ENCODE data around the gene TDP2.

TDP2 gene

DNA sequence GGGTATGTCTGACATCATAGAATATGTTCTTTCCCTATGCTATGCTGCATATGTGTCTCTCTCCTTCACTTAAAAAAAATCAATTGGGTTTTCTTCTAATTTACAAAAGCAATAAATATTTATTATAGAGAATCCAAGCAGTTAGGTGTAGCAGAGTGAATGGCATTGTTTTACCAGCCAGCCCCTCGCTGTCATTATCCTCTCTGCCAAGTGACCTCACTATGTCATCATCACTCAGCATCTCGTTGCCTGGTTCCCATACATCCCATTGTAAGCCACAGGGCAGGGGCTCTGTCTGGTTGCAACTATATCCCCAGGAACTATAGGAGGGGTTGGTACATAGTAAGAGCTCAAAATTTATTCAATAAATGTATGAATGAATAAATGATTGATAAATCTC is 52.1 kb downstream of the TDP2 start:
- TF ChIP-seq, protein P1, sequence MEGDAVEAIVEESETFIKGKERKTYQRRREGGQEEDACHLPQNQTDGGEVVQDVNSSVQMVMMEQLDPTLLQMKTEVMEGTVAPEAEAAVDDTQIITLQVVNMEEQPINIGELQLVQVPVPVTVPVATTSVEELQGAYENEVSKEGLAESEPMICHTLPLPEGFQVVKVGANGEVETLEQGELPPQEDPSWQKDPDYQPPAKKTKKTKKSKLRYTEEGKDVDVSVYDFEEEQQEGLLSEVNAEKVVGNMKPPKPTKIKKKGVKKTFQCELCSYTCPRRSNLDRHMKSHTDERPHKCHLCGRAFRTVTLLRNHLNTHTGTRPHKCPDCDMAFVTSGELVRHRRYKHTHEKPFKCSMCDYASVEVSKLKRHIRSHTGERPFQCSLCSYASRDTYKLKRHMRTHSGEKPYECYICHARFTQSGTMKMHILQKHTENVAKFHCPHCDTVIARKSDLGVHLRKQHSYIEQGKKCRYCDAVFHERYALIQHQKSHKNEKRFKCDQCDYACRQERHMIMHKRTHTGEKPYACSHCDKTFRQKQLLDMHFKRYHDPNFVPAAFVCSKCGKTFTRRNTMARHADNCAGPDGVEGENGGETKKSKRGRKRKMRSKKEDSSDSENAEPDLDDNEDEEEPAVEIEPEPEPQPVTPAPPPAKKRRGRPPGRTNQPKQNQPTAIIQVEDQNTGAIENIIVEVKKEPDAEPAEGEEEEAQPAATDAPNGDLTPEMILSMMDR (IDR thresholded peaks at IDR 0.05; ENCODE audit: low read depth, low read length): no peak
- no peak overlapping the region for H3K4me3 ChIP-seq (ENCODE audit: low read depth, low read length)
- in situ Hi-C loops (cut with HindIII; ENCODE audit: low sequenced_read_pairs): no loop called here
- DNase-seq (ENCODE audit: low read depth, low spot score): no peak

DNA sequence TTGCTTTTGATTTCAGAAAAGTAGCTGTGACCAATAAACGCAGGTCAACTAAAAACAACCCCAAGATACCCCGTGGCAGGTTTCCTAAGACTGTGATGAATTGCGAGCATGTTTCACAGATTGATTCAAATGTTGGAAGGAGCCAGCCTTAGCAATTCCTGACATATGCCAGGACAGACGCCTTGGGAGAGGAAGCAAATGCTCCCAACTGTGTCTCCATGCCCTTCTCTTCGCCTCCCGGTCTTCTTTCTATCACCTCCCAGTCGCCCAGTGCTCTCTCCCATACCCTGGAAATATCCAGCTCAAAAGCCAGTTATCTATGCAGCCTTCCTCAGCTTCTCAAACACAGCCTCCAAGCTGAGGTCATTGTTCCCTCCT is 52.7 kb downstream of the TDP2 start:
- TF ChIP-seq, protein P1 (IDR thresholded peaks at IDR 0.05; ENCODE audit: low read depth, low read length): no peak
- in situ Hi-C loops (cut with HindIII; ENCODE audit: low sequenced_read_pairs): no loop called here
- no peak overlapping the region for H3K4me3 ChIP-seq (ENCODE audit: low read depth, low read length)
- DNase-seq (ENCODE audit: low read depth, low spot score): no peak

DNA sequence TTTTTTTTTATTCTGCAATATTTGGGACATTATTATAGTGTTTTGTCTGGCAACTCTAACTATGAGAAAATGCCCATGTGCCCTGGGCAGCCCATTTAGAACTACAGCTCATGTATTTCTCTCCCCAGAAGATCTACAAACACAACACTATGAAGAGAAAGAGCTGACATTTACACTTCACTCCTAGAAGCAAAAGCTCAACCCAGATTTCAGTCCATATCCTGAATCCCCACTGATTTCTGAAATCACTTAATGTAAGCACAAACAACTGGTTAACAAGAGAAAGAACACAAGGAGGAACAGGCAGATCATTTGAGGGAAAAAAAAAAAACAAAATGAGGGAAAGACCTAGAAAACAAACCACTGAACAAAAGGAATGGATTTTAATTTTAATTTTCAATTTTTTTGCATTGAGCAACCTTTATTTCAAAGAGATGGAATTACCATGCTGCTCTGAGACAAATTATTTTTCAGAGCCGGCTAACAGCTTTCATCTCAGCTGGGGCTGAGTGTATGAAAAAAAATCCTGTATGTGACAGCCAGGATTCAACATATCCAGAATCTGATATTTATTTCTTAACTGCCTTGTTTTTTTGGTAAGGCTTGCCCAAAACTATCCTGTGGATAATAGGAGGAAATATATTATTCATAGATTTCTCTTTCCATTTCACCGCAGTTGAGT is 53.2 kb downstream of the TDP2 start:
- DNase-seq (ENCODE audit: low read depth, low spot score): no peak
- in situ Hi-C loops (cut with HindIII; ENCODE audit: low sequenced_read_pairs): no loop called here
- TF ChIP-seq, protein P1 (IDR thresholded peaks at IDR 0.05; ENCODE audit: low read depth, low read length): no peak
- H3K4me3 ChIP-seq (ENCODE audit: low read depth, low read length): no peak overlapping the region

DNA sequence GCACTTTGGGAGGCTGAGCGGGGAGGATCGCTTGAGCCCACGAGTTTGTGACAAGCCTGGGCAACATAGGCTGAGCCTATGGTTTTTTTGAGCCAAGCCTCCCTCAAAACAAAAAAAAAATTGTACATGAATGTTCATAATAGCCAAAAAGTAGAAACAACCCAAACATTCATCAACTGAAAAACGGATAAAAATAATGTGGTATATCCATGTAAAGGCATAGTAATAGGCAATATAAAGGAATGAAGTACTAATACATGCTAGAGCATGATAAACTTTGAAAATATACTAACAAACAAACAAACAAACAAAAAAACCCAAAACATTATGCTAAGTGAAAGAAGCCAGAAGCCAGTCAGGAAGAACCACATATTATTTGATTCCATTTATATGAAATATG is 56.0 kb downstream of the TDP2 start:
- in situ Hi-C loops (cut with HindIII; ENCODE audit: low sequenced_read_pairs): no loop called here
- TF ChIP-seq, protein P1 (IDR thresholded peaks at IDR 0.05; ENCODE audit: low read depth, low read length): no peak
- H3K4me3 ChIP-seq (ENCODE audit: low read depth, low read length): no peak overlapping the region
- DNase-seq (ENCODE audit: low read depth, low spot score): no peak

DNA sequence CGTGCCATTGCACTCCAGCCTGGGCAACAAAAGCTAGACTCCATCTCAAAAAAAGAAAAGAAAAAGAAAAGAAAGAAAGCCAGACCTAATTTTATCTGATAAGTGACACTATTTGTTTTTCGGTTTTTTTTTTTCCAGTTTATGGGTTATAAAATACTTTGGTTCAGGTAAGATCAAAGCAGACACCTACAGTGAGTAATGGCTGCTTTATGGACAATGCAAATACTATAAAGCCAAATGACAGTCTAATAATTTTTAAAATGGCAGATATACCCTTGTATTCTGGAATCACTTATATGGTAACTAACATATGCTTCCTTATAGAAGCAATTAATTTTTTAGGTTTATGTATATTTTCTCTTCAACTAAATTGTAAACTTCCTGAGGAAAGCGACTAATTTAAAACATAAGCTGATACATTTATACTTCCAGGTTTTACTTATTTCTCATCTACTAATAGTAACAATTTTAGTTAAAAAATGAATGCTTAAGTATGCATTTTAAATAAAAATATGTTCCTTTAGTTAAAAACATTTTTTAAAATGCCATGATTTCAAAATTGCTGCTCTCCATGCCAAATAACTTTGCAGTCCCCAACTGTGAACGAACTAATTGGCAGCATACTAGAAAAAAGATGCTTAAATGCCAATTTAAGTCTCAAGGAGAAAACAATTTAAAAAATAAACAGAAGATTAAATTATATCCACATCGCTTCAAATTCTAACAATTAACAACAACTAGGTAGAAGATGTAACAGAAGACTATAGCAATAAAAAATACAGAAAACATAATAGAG is 59.2 kb downstream of the TDP2 start:
- TF ChIP-seq, protein P1 (IDR thresholded peaks at IDR 0.05; ENCODE audit: low read depth, low read length): no peak
- no peak overlapping the region for H3K4me3 ChIP-seq (ENCODE audit: low read depth, low read length)
- in situ Hi-C loops (cut with HindIII; ENCODE audit: low sequenced_read_pairs): no loop called here
- no peak for DNase-seq (ENCODE audit: low read depth, low spot score)

DNA sequence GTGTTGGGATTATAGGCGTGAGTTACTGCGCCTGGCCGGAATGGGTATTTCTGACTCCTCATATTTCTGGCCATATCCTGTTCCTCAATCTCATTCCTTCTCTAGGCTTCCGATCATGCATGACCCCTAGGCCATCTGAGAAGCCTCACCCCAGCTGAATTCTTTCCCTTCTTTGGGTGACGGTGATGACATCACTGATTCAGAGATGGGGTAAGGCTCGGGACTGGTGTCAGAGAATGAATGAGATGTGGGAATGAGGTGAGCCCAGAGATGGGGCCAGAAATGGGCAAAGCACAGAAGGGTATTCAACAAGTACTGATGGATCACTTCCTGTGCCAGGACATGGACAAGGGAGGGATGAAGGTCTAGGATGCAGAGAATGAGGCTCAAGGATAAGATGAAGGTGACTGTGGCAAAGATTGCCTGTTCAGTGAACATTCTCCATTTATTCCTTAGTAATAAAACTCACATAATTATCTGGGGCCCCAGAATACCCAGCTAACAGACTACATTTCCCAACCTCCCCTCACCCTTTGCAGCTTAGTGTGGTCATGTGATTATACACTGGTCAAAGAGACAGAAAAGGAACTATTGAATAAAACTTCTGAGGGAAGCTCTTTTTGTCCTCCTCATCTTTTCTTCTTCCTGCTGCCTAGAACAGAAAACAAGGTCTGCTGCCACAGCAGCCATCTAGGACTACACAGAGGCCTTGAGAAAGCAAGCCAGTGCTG is 60.3 kb downstream of the TDP2 start:
- no peak for DNase-seq (ENCODE audit: low read depth, low spot score)
- H3K4me3 ChIP-seq (ENCODE audit: low read depth, low read length): no peak overlapping the region
- in situ Hi-C loops (cut with HindIII; ENCODE audit: low sequenced_read_pairs): no loop called here
- TF ChIP-seq, protein P1 (IDR thresholded peaks at IDR 0.05; ENCODE audit: low read depth, low read length): no peak

Data from astrocyte of the spinal cord (primary cell).